GM19455 (cell line): ENCODE data around the gene HOXC4.

Source experiments
- ATAC-seq: cut with Tn5 transposase; IDR thresholded peaks from one replicate; pipeline ENCODE4 v1.9.1; 2021; ENCODE audit not compliant: unreplicated experiment

The HOXC4 gene

GRCh38 chr12:54053751-54054741 is at the start of gene HOXC4:
HOXC4 (plus strand) TSS chr12:54053835; CDS start chr12:54053923, 88 bp downstream.
- ATAC-seq: peak; percentile 44

- no peak for ATAC-seq
Measured at GRCh38 chr12:54004063-54004840, 49.4 kb upstream of the HOXC4 start.

- no peak for ATAC-seq
Measured at GRCh38 chr12:54004841-54005530, 48.6 kb upstream of the HOXC4 start.

DNA sequence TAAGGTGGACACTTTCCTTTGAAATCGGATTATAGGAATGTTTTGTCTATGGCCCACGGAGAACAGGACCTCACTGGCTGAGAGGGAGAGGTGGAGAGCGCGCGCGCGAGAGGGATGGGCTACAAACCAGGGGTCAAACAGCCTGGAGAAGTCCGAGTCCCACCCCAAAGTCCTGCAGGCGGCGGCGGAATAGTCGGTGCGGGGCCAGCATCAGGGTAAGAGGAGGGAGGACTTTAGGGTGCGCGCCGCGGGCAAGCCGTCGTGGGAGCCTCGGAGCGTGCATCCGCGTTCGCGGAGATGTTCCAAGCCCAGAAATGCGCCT is 48.1 kb upstream of the HOXC4 start:
- no peak for ATAC-seq

- no peak for ATAC-seq
Measured at GRCh38 chr12:54005853-54006558, 47.6 kb upstream of the HOXC4 start.

DNA sequence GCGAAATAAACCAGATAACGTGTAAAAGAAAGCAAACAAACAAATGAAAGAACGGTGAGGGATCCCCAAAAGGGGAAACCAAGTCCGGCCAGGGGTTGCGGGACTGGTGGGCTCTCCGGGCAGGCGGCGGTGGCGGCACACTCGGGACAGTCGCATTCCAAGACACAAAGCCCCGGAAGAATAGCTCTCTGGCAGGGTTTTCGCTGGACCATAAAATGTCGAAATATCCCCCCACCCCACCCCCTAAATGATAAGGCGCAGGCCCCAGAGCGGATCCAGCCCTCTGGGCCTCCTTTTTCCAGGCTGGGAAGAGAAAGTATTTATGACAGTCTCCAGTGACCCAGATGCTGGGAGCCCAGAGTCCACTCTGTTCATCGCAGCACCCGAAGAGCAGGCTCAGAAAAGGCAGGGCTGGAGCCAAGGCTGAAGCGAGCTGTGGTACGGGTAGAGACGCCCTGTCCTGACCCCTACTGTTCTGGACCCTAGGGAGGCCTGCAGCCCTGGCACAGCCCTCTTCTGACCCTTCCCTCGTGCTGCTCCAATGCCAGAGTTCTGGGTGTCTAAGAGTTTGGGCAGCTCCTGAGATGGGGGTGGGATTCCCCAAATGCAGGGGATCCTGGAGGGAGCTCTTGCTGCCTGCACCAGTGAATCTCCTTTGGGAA is 46.9 kb upstream of the HOXC4 start:
- no peak for ATAC-seq

DNA sequence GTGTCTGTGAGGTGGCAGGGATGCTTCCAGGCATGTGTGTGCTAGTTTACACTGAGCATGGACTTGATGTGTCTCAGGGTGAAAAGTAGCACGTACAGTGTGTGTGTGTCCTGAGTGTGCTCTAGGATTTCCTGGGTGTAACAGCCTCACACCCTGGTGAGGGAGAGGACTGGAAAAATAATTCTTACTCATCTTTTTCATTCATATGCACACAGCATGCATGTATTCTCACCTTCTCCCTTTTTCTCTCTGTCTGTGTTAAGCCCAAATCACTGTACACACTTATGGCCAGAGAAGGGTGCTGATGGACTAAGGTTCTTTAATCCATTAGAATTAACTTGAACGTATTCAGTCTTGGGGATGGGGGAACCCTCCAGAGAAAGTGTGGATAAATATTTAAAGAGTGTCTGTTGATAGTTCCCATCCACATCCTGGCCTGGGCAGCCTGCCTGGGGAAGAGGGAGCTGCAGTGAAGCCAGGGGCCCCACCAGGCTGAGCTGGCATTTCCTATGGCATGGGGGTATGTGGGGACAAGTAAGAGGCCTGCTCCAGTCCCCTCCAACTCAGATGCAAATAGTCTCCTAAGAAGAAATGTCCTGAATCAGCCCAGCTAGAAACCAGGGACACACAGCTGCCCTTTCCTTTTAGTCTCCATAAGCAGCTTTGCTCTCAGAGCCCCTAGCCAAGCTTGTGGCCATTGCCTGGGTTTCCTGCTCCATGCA is 45.9 kb upstream of the HOXC4 start:
- ATAC-seq: no peak

DNA sequence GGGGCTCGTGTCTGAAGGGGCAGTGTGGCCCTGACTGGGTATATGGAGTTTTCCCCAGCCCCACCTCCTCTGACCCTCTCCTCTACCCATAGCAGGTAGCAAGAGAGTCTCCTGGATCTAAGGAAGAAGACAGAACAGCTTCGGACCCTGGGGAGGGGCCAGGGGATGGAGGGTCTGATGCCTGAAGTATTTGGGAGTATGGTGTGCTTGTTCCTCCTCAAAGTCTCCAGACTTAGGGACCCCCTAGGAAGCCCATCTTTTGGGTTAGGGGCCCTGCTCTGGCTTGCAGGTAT is 45.4 kb upstream of the HOXC4 start:
- ATAC-seq: no peak

GRCh38 chr12:54009171-54010052 is 44.2 kb upstream of the HOXC4 start:
- no peak for ATAC-seq

GRCh38 chr12:54010053-54010971 is 43.3 kb upstream of the HOXC4 start:
- ATAC-seq: no peak

GRCh38 chr12:54010972-54011664 is 42.5 kb upstream of the HOXC4 start:
- ATAC-seq: no peak

DNA sequence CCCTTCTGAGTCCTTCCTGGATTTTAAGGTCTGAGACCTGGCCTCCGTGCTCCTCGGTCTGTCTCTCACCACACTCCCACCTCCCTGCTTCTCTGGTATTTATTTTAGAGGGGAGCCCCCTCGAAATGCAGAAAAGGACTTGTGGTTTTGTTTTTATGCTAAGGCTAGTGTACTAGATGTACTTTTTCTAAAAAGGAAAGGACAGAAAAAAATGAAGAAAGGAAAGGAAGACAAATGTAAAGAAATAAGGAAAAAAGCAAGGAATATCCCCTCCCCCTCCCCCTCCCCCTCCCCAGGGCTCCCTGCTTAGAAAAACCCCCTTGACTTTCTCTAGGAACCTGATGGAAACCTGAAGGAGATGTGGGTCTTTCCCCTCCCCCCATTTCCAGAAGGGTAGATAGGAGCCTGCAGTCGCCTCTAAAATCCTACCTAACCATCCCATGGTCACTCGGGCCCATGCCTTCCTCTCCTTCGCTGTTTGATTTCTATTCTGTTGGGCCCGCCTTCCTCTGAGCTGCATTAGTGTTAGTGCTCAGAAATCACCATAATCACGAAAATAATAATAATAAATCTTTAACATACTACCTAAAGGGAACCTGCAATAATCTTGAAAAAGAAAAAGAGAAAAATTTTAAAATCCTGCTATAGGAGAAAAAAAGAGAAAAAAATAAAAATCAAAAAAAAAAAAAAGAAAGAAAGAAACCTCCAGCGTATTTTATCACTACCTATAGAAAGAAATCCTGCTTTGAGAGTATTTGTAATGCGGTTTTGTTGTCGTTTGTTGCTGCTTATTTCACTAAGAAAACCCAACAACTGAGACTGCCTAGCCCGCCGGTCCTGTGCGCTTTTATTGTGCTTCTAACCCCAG is 41.7 kb upstream of the HOXC4 start:
- ATAC-seq: no peak

DNA sequence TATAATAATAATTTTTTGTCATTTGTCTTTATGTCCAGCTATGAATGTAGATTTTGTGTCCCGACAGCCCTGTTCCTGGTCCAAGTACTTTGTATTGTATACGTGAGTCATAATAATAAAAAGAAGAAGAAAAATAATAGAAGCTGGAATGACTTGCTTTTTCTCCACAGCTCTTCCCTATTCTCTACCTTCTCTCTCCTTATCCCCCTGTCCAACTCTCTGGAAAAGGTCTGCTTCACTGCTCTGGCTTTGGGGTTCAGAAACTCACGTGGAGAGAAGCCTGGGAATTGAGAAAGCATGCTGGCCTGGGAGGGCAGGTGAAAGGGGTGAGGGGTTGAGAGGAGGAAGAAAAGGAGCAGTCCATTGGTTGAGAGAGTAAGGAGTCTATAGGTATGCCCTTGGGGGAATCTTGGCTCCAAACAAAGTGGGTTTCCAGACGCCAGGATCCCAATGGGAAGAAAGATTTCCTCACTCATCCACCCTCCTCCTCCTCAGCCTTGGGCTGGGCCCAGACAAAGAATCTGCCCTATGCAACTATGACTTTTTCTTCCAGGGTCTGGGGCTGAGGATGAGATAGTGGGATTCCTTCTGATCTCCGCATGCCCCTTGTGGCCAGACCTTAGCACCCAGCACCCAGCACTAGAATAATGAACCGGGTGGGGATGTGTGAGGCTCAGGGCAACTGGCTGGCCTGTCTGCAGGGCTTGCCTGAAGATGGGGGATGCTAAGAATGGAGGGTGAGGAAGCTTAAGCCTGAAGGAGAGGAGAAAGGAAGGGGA is 40.8 kb upstream of the HOXC4 start:
- no peak for ATAC-seq

- ATAC-seq: no peak
Measured at GRCh38 chr12:54014377-54015017, 39.1 kb upstream of the HOXC4 start.
